DMS153 treated with DMSO at 0.1 percent for 48 hours (cell line): ENCODE results near the gene XPO4.
"Not testable (repeated sequence)": the region's sequence is repeated elsewhere in the genome, so short reads cannot be mapped to it uniquely, and the experiment has no call there.

Source experiments
- DNase-seq: peaks from one replicate; lab custom pipeline; 2025; ENCODE audit not compliant: unreplicated experiment; lab: John Stamatoyannopoulos, UW

The XPO4 gene

GRCh38 chr13:20789665-20790064 lies 112.9 kb downstream of the XPO4 start:
- DNase-seq: no peak

- DNase-seq: no peak
Observed at GRCh38 chr13:20788312-20788711, 114.2 kb downstream of the XPO4 start.

GRCh38 chr13:20787180-20787579 lies 115.4 kb downstream of the XPO4 start:
- DNase-seq: no peak

- DNase-seq: no peak
Observed at GRCh38 chr13:20782116-20782708, 120.3 kb downstream of the XPO4 start.

GRCh38 chr13:20780317-20780716 lies 122.2 kb downstream of the XPO4 start:
- DNase-seq: no peak

- DNase-seq: no peak
Observed at GRCh38 chr13:20779405-20779804, 123.1 kb downstream of the XPO4 start.

- no peak for DNase-seq
Observed at GRCh38 chr13:20778311-20778710, 124.2 kb downstream of the XPO4 start.

GRCh38 chr13:20776751-20777150 lies 125.8 kb downstream of the XPO4 start:
- no peak for DNase-seq

GRCh38 chr13:20775961-20776360 lies 126.6 kb downstream of the XPO4 start:
- no peak for DNase-seq

- no peak for DNase-seq
Observed at GRCh38 chr13:20774746-20775145, 127.8 kb downstream of the XPO4 start.

GRCh38 chr13:20773194-20774080 lies 129.1 kb downstream of the XPO4 start, which contains the start of gene EEF1AKMT1:
Gene EEF1AKMT1 (minus strand): TSS chr13:20773961. CDS start chr13:20757598, 16,363 bp downstream.
- DNase-seq: peak; percentile 83

- no peak for DNase-seq
Observed at GRCh38 chr13:20772401-20773131, 130.0 kb downstream of the XPO4 start.

GRCh38 chr13:20769834-20770233 lies 132.7 kb downstream of the XPO4 start:
- no peak for DNase-seq

GRCh38 chr13:20769091-20769490 lies 133.5 kb downstream of the XPO4 start:
- no peak for DNase-seq

GRCh38 chr13:20767309-20767943 lies 135.1 kb downstream of the XPO4 start:
- DNase-seq: no peak

GRCh38 chr13:20760872-20761271 lies 141.7 kb downstream of the XPO4 start:
- DNase-seq: no peak

GRCh38 chr13:20754009-20754408 lies 148.5 kb downstream of the XPO4 start:
- DNase-seq: no peak

GRCh38 chr13:20749377-20749776 lies 153.2 kb downstream of the XPO4 start:
- DNase-seq: no peak

- DNase-seq: not testable (repeated sequence)
Observed at GRCh38 chr13:20743830-20744404, 158.6 kb downstream of the XPO4 start.

GRCh38 chr13:20740021-20740420 lies 162.5 kb downstream of the XPO4 start:
- DNase-seq: no peak

- no peak for DNase-seq
Observed at GRCh38 chr13:20738616-20739015, 163.9 kb downstream of the XPO4 start.
